ENCODE data around the gene MATN1. TPM values are rescaled to one million over a fixed set of nuclear protein-coding genes. Genes with fewer than 3 reads are reported as not detected.

Gene MATN1
- total RNA-seq, 1 donor from 2014 or later: 0.54 TPM

- Mint-ChIP-seq H3K36me3 (ENCODE audit: low read depth) (no peaks in the 10 kb centered on the region), H3K4me3 (no peak overlapping the region), H3K27ac (ENCODE audit: unreplicated experiment) (no peak overlapping the region), H3K4me1 (peaks cover 4% of the 10 kb centered on the region), H3K9me3 (peaks cover 3% of the 10 kb centered on the region), H3K27me3 (ENCODE audit: low read depth) (peaks cover 60% of the 10 kb centered on the region)
- DNase-seq (ENCODE audit: low read depth, low spot score): no peak
- TF ChIP-seq, protein P1, sequence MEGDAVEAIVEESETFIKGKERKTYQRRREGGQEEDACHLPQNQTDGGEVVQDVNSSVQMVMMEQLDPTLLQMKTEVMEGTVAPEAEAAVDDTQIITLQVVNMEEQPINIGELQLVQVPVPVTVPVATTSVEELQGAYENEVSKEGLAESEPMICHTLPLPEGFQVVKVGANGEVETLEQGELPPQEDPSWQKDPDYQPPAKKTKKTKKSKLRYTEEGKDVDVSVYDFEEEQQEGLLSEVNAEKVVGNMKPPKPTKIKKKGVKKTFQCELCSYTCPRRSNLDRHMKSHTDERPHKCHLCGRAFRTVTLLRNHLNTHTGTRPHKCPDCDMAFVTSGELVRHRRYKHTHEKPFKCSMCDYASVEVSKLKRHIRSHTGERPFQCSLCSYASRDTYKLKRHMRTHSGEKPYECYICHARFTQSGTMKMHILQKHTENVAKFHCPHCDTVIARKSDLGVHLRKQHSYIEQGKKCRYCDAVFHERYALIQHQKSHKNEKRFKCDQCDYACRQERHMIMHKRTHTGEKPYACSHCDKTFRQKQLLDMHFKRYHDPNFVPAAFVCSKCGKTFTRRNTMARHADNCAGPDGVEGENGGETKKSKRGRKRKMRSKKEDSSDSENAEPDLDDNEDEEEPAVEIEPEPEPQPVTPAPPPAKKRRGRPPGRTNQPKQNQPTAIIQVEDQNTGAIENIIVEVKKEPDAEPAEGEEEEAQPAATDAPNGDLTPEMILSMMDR (conservative IDR thresholded peaks at IDR 0.05): no peak
Observed at GRCh38 chr1:30683699-30684098, 39.7 kb downstream of the MATN1 start.

DNA sequence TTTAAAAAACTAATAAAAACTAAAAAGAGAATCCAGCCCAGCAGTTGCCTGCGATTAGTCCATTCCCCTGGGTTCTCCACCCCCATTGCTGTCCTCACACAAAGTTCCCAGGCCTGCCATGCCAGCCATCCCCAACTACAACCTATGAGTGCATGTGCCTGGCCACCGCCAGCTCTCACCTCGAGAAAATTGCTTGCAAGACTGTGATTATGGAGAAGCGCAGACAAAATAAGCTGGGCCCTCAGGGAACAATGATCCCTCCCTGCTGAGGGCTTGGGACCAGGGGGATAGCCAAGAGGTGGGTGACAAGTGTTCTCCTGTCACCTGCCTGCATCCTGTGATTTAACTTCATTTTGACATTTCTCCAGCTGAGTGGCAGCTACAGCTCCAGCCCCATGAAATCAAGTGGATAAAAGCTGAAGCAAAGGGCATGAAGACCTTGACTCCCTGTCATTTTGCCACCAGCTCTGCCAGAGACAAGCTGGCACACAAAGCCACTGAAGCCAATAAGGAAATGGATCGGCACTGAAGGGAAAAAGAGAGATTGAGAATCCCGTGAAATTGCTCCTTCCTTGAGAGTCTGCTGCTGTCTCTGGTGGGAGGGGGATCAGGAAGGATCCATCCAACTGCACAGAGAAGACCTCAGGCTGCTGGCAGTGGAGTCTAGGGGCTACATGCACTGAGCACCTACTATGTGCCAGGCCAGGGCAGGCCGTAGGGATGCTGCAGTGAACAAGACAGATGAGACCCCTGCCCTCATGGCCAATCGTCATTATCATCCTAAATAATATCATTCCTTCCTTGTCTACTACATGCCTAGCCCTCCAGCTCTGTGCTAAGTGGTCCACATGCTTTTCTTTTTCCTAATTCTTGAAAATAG, 40.7 kb downstream of the MATN1 start:
- Mint-ChIP-seq H3K9me3 (peaks cover 4% of the 10 kb centered on the region), H3K27me3 (ENCODE audit: low read depth) (peaks cover 63% of the 10 kb centered on the region), H3K4me1 (peaks cover 4% of the 10 kb centered on the region), H3K27ac (ENCODE audit: unreplicated experiment) (no peak overlapping the region), H3K4me3 (no peak overlapping the region), H3K36me3 (ENCODE audit: low read depth) (no peaks in the 10 kb centered on the region)
- TF ChIP-seq, protein P1 (conservative IDR thresholded peaks at IDR 0.05): no peak
- DNase-seq (ENCODE audit: low read depth, low spot score): no peak

DNA sequence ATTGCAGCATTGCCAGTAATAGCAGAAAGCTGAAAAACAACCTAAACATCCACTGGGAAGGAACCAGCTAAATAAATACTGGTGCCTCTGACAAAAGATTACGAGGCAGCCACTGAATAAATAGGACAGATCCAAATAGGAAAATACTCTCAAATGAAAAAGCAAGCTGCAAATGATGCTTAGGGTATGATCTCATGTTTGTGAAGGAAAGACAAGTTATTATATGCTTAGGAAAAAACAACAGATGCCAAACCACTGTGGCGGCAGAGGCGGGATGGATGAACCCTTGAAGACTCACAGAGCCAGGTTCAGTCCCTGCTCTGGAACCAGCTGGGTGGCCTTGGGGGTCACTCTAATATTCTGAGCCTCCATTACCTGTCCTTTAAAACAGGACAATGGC, 41.6 kb downstream of the MATN1 start:
- TF ChIP-seq, protein P1 (conservative IDR thresholded peaks at IDR 0.05): no peak
- Mint-ChIP-seq H3K9me3 (peaks cover 4% of the 10 kb centered on the region), H3K4me1 (peaks cover 4% of the 10 kb centered on the region), H3K36me3 (ENCODE audit: low read depth) (no peaks in the 10 kb centered on the region), H3K27me3 (ENCODE audit: low read depth) (peaks cover 56% of the 10 kb centered on the region), H3K27ac (ENCODE audit: unreplicated experiment) (no peak overlapping the region), H3K4me3 (no peak overlapping the region)
- no peak for DNase-seq (ENCODE audit: low read depth, low spot score)

DNA sequence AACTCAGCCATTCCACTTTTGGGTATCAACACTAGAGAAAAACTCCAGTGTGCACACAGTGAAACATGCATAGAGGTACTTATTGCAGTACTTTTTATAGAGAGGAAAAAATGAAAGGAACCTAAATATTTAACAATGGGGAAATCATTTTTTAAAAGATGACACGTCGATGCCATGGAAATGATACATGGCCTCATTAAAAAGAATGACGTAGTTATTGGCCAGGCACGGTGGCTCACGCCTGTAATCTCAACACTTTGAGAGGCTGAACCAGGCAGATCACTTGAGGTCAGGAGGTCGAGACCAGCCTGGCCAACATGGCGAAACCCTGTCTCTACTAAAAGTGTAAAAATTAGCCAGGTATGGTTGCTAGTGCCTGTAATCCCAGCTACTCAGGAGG, 42.5 kb downstream of the MATN1 start:
- no peak for DNase-seq (ENCODE audit: low read depth, low spot score)
- Mint-ChIP-seq H3K4me3 (no peak overlapping the region), H3K9me3 (peaks cover 6% of the 10 kb centered on the region), H3K36me3 (ENCODE audit: low read depth) (no peaks in the 10 kb centered on the region), H3K4me1 (peaks cover 4% of the 10 kb centered on the region), H3K27ac (ENCODE audit: unreplicated experiment) (no peak overlapping the region), H3K27me3 (ENCODE audit: low read depth) (peaks cover 47% of the 10 kb centered on the region)
- TF ChIP-seq, protein P1 (conservative IDR thresholded peaks at IDR 0.05): no peak

DNA sequence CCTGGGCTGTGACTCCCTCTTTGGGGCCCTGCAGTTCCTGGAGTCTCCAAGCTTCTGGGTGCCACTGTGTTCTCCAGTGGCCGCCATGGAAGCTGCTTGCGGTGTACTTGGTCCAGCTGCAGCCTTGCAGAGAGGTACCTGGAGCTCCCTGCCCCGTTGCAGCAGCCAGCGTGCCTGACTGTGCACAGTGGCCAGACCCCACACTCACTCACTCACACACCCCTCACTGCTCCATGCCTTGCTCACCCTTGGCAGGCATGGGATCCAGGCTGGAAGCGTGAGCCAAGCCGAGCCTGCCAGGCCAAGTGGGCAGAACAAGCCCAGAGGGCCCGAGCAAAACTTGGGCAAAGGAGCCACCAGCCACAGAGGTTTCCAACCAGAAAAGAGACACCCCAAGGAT, 43.0 kb downstream of the MATN1 start:
- TF ChIP-seq, protein P1 (conservative IDR thresholded peaks at IDR 0.05): no peak
- no peak overlapping the region for H3K27ac Mint-ChIP-seq (ENCODE audit: unreplicated experiment)
- no peak for DNase-seq (ENCODE audit: low read depth, low spot score)
- H3K36me3 Mint-ChIP-seq (ENCODE audit: low read depth): no peaks in the 10 kb centered on the region
- H3K27me3 Mint-ChIP-seq (ENCODE audit: low read depth): peaks cover 45% of the 10 kb centered on the region
- peaks cover 8% of the 10 kb centered on the region for H3K9me3 Mint-ChIP-seq
- H3K4me1 Mint-ChIP-seq: peaks cover 4% of the 10 kb centered on the region
- no peak overlapping the region for H3K4me3 Mint-ChIP-seq

Measured in neural crest cell (in vitro differentiated cells).